ENCODE results near the gene RSPH10B2.
"Not testable (repeated sequence)": the region's sequence is repeated elsewhere in the genome, so short reads cannot be mapped to it uniquely, and the experiment has no call there.

- not testable (repeated sequence) for TF ChIP-seq CTCF (IDR thresholded peaks at IDR 0.05; ENCODE audit: low read length); EZH2 (IDR thresholded peaks at IDR 0.05; ENCODE audit: borderline replicate concordance, low read length)
These were observed 40.4 kb downstream of the RSPH10B2 start for GRCh38 chr7:6794276-6794675.

Data from OCI-LY1 (cell line).